ENCODE data around the gene RBL2. TPM values are rescaled to one million over a fixed set of nuclear protein-coding genes. Genes with fewer than 3 reads are reported as not detected.

RBL2 gene
- total RNA-seq, 1 experiment from 2014 or later = 38.0 TPM

- Histone ChIP-seq H3K4me3 (no peak overlapping the region), H3K9me3 (peaks cover 2% of the 10 kb centered on the region; the same call in 1 of the 2 replicates), H3K36me3 (peaks cover 76% of the 10 kb centered on the region), H3K27me3 (no peaks in the 10 kb centered on the region)
- DNase-seq = no peak
Observed at GRCh38 chr16:53486230-53486629, 52.0 kb downstream of the RBL2 start.

- no peak for DNase-seq
- Histone ChIP-seq H3K4me3 (no peak overlapping the region), H3K36me3 (peaks cover 80% of the 10 kb centered on the region)
Observed at GRCh38 chr16:53489755-53490154, 55.5 kb downstream of the RBL2 start.

GRCh38 chr16:53492503-53492902 lies 58.2 kb downstream of the RBL2 start:
- no peak for DNase-seq
- H3K27me3 ChIP-seq = no peaks in the 10 kb centered on the region
- no peak overlapping the region for H3K4me3 ChIP-seq
- no peaks in the 10 kb centered on the region for H3K9me3 ChIP-seq
- H3K36me3 ChIP-seq = peaks cover 71% of the 10 kb centered on the region

More at GRCh38 chr16:53489755-53490154, 55.5 kb downstream of the RBL2 start:
- Histone ChIP-seq H3K27me3 (no peaks in the 10 kb centered on the region), H3K9me3 (no peaks in the 10 kb centered on the region)

- Histone ChIP-seq H3K36me3 (peaks cover 68% of the 10 kb centered on the region), H3K9me3 (no peaks in the 10 kb centered on the region), H3K27me3 (no peaks in the 10 kb centered on the region), H3K4me3 (no peak overlapping the region)
- DNase-seq = no peak
Observed at GRCh38 chr16:53494636-53495035, 60.4 kb downstream of the RBL2 start.

- H3K36me3 ChIP-seq = peaks cover 61% of the 10 kb centered on the region
- no peaks in the 10 kb centered on the region for H3K27me3 ChIP-seq
- no peak overlapping the region for H3K4me3 ChIP-seq
- no peaks in the 10 kb centered on the region for H3K9me3 ChIP-seq
- no peak for DNase-seq
Observed at GRCh38 chr16:53495325-53495724, 61.1 kb downstream of the RBL2 start.

GRCh38 chr16:53498984-53499383 lies 64.7 kb downstream of the RBL2 start:
- Histone ChIP-seq H3K4me3 (no peak overlapping the region), H3K9me3 (no peaks in the 10 kb centered on the region), H3K27me3 (no peaks in the 10 kb centered on the region), H3K36me3 (peaks cover 29% of the 10 kb centered on the region)
- DNase-seq = no peak

GRCh38 chr16:53501216-53501859 lies 67.1 kb downstream of the RBL2 start:
- no peak overlapping the region for H3K4me3 ChIP-seq
- no peaks in the 10 kb centered on the region for H3K27me3 ChIP-seq
- H3K9me3 ChIP-seq = no peaks in the 10 kb centered on the region
- no peak for DNase-seq
- H3K36me3 ChIP-seq = peaks cover 6% of the 10 kb centered on the region; the same call in 1 of the 2 replicates

- H3K9me3 ChIP-seq = no peaks in the 10 kb centered on the region
- peaks cover 3% of the 10 kb centered on the region; the same call in 1 of the 2 replicates for H3K36me3 ChIP-seq
- H3K4me3 ChIP-seq = peak within 1 kb of the TSS; percentile 85
- no peaks in the 10 kb centered on the region for H3K27me3 ChIP-seq
- DNase-seq = peak; percentile 40
Observed at GRCh38 chr16:53502331-53503269, 68.3 kb downstream of the RBL2 start, which contains the start of gene AKTIP. Gene AKTIP, minus strand, starts transcription at chr16:53503209. Its CDS starts 2,950 bp downstream, at chr16:53500259.

GRCh38 chr16:53503270-53503923 lies 69.1 kb downstream of the RBL2 start:
- DNase-seq = peak; percentile 100
- H3K36me3 ChIP-seq = no peaks in the 10 kb centered on the region; the same call in 1 of the 2 replicates

GRCh38 chr16:53503991-53504663 lies 69.9 kb downstream of the RBL2 start:
- Histone ChIP-seq H3K4me3 (peak overlapping the region; percentile 56), H3K36me3 (no peaks in the 10 kb centered on the region; the same call in 1 of the 2 replicates), H3K27me3 (no peaks in the 10 kb centered on the region), H3K9me3 (no peaks in the 10 kb centered on the region)
- DNase-seq = peak; percentile 44

More at GRCh38 chr16:53503270-53503923, 69.1 kb downstream of the RBL2 start:
- Histone ChIP-seq H3K9me3 (no peaks in the 10 kb centered on the region), H3K27me3 (no peaks in the 10 kb centered on the region), H3K4me3 (peak overlapping the region; percentile 85)

- peak; percentile 23 for DNase-seq
- Histone ChIP-seq H3K9me3 (no peaks in the 10 kb centered on the region), H3K27me3 (no peaks in the 10 kb centered on the region), H3K36me3 (no peaks in the 10 kb centered on the region), H3K4me3 (no peak overlapping the region; the same call in 1 of the 2 replicates)
Observed at GRCh38 chr16:53504665-53505064, 70.4 kb downstream of the RBL2 start.

- no peaks in the 10 kb centered on the region for H3K27me3 ChIP-seq
- no peaks in the 10 kb centered on the region for H3K9me3 ChIP-seq
- no peak overlapping the region for H3K4me3 ChIP-seq
- no peaks in the 10 kb centered on the region for H3K36me3 ChIP-seq
- DNase-seq = no peak
Observed at GRCh38 chr16:53506254-53506653, 72.0 kb downstream of the RBL2 start.

GRCh38 chr16:53507464-53508179 lies 73.4 kb downstream of the RBL2 start:
- no peak overlapping the region for H3K4me3 ChIP-seq
- no peaks in the 10 kb centered on the region for H3K9me3 ChIP-seq
- no peak for DNase-seq
- no peaks in the 10 kb centered on the region for H3K27me3 ChIP-seq
- no peaks in the 10 kb centered on the region for H3K36me3 ChIP-seq

GRCh38 chr16:53509906-53510703 lies 75.8 kb downstream of the RBL2 start:
- Histone ChIP-seq H3K27me3 (no peaks in the 10 kb centered on the region), H3K36me3 (no peaks in the 10 kb centered on the region), H3K9me3 (0 out of 2 replicates have a peak, but pooled peaks cover under 1% of the 10 kb centered on the region), H3K4me3 (no peak overlapping the region)
- DNase-seq = peak; percentile 68

GRCh38 chr16:53510704-53511070 lies 76.4 kb downstream of the RBL2 start:
- Histone ChIP-seq H3K9me3 (0 out of 2 replicates have a peak, but pooled peaks cover 2% of the 10 kb centered on the region), H3K27me3 (no peaks in the 10 kb centered on the region), H3K4me3 (no peak overlapping the region), H3K36me3 (no peaks in the 10 kb centered on the region)
- no peak for DNase-seq

Measured in MG63 (cell line).